Activated naive CD4-positive, alpha-beta T cell treated with anti-CD3 and anti-CD28 coated beads, Interleukin-2, amount 10 ng/mL, durations not matched to agents 7 days and 5 days (primary cell): Measurements from ENCODE around the gene CEP164.

Experiments
- CTCF ChIA-PET: fragments of 350-600 bp; sonication (Branson Sonifier 250); formaldehyde crosslinking; loops from one replicate; lab custom pipeline; 2021; ENCODE audit warnings: antibody characterized with exemption; lab: Charles Lee
- DNase-seq: peaks from one replicate; pipeline ENCODE4 v3.0.0-alpha.2; 2020
- H3K27ac Mint-ChIP-seq: one replicate; pipeline ENCODE4 v1.8.0; 2021; ENCODE audit warnings: mild to moderate bottlenecking, moderate library complexity, mixed read lengths
- H3K27me3 Mint-ChIP-seq: one replicate; pipeline ENCODE4 v1.8.0; 2021; ENCODE audit warnings: mild to moderate bottlenecking, mixed read lengths
- H3K36me3 Mint-ChIP-seq: one replicate; pipeline ENCODE4 v1.8.0; 2021; ENCODE audit warnings: mixed read lengths
- H3K4me1 Mint-ChIP-seq: one replicate; pipeline ENCODE4 v1.8.0; 2021; ENCODE audit warnings: mixed read lengths
- H3K4me3 Mint-ChIP-seq: one replicate; pipeline ENCODE4 v1.8.0; 2021; ENCODE audit warnings: mild to moderate bottlenecking, moderate library complexity, mixed read lengths
- H3K9me3 Mint-ChIP-seq: one replicate; pipeline ENCODE4 v1.8.0; 2021; ENCODE audit warnings: mixed read lengths

The CEP164 gene

GRCh38 chr11:117409511-117409910 lies 81.9 kb downstream of the CEP164 start:
- Mint-ChIP-seq H3K36me3 (peaks cover 27% of the 10 kb centered on the region), H3K27me3 (no peaks in the 10 kb centered on the region), H3K4me3 (no peak overlapping the region), H3K9me3 (peaks cover 18% of the 10 kb centered on the region), H3K4me1 (no peaks in the 10 kb centered on the region), H3K27ac (no peak overlapping the region)
- DNase-seq: no peak
- CTCF ChIA-PET: no interaction called here

GRCh38 chr11:117410238-117410637 lies 82.6 kb downstream of the CEP164 start:
- Mint-ChIP-seq H3K4me3 (no peak overlapping the region), H3K9me3 (peaks cover 15% of the 10 kb centered on the region), H3K4me1 (no peaks in the 10 kb centered on the region), H3K36me3 (peaks cover 23% of the 10 kb centered on the region), H3K27me3 (no peaks in the 10 kb centered on the region), H3K27ac (no peak overlapping the region)
- no peak for DNase-seq
- CTCF ChIA-PET: no interaction called here

- CTCF ChIA-PET: interaction anchor here (0.6 to 3.0 kb wide), 2 partner anchors 15 to 699 kb away, joined by 3 to 13 read pairs; no protein-coding TSS in a partner anchor
- peaks cover 4% of the 10 kb centered on the region for H3K27me3 Mint-ChIP-seq
- no peak overlapping the region for H3K27ac Mint-ChIP-seq
- H3K4me1 Mint-ChIP-seq: no peaks in the 10 kb centered on the region
- peaks cover 15% of the 10 kb centered on the region for H3K36me3 Mint-ChIP-seq
- peaks cover 6% of the 10 kb centered on the region for H3K9me3 Mint-ChIP-seq
- no peak overlapping the region for H3K4me3 Mint-ChIP-seq
- no peak for DNase-seq
These were observed 83.4 kb downstream of the CEP164 start for GRCh38 chr11:117410861-117411710.

- CTCF ChIA-PET: interaction anchor here (3.0 kb wide), 1 partner anchor 15 kb away, joined by 13 read pairs; no protein-coding TSS in a partner anchor
- peaks cover 8% of the 10 kb centered on the region for H3K36me3 Mint-ChIP-seq
- no peaks in the 10 kb centered on the region for H3K4me1 Mint-ChIP-seq
- H3K27ac Mint-ChIP-seq: no peak overlapping the region
- peaks cover 4% of the 10 kb centered on the region for H3K27me3 Mint-ChIP-seq
- no peaks in the 10 kb centered on the region for H3K9me3 Mint-ChIP-seq
- no peak for DNase-seq
- H3K4me3 Mint-ChIP-seq: no peak overlapping the region
These were observed 84.1 kb downstream of the CEP164 start for GRCh38 chr11:117411736-117412135.

GRCh38 chr11:117412176-117412575 lies 84.5 kb downstream of the CEP164 start:
- H3K4me3 Mint-ChIP-seq: no peak overlapping the region
- no peak for DNase-seq
- CTCF ChIA-PET: interaction anchor here (3.0 kb wide), 1 partner anchor 14 kb away, joined by 13 read pairs; no protein-coding TSS in a partner anchor
- no peaks in the 10 kb centered on the region for H3K9me3 Mint-ChIP-seq
- H3K27ac Mint-ChIP-seq: no peak overlapping the region
- peaks cover 5% of the 10 kb centered on the region for H3K27me3 Mint-ChIP-seq
- H3K4me1 Mint-ChIP-seq: no peaks in the 10 kb centered on the region
- H3K36me3 Mint-ChIP-seq: peaks cover 8% of the 10 kb centered on the region

- Mint-ChIP-seq H3K4me1 (no peaks in the 10 kb centered on the region), H3K36me3 (peaks cover 6% of the 10 kb centered on the region)
- CTCF ChIA-PET: interaction anchor here (3.0 kb wide), 1 partner anchor 14 kb away, joined by 13 read pairs; no protein-coding TSS in a partner anchor
These were observed 85.1 kb downstream of the CEP164 start for GRCh38 chr11:117412653-117413275.

GRCh38 chr11:117413616-117414015 lies 86.0 kb downstream of the CEP164 start:
- no peak for DNase-seq
- Mint-ChIP-seq H3K36me3 (peaks cover 2% of the 10 kb centered on the region), H3K9me3 (no peaks in the 10 kb centered on the region)

More at GRCh38 chr11:117412653-117413275, 85.1 kb downstream of the CEP164 start:
- Mint-ChIP-seq H3K4me3 (no peak overlapping the region), H3K9me3 (no peaks in the 10 kb centered on the region), H3K27ac (no peak overlapping the region), H3K27me3 (peaks cover 9% of the 10 kb centered on the region)
- no peak for DNase-seq

GRCh38 chr11:117414724-117415123 lies 87.1 kb downstream of the CEP164 start:
- Mint-ChIP-seq H3K4me3 (no peak overlapping the region), H3K27me3 (peaks cover 9% of the 10 kb centered on the region), H3K9me3 (no peaks in the 10 kb centered on the region), H3K36me3 (peaks cover 2% of the 10 kb centered on the region), H3K4me1 (no peaks in the 10 kb centered on the region), H3K27ac (no peak overlapping the region)
- CTCF ChIA-PET: interaction anchor here (1.0 to 1.5 kb wide), 2 partner anchors 11 to 757 kb away, joined by 3 to 4 read pairs; no protein-coding TSS in a partner anchor
- no peak for DNase-seq

More at GRCh38 chr11:117413616-117414015, 86.0 kb downstream of the CEP164 start:
- Mint-ChIP-seq H3K27me3 (peaks cover 9% of the 10 kb centered on the region), H3K27ac (no peak overlapping the region), H3K4me1 (no peaks in the 10 kb centered on the region), H3K4me3 (no peak overlapping the region)
- CTCF ChIA-PET: interaction anchor here (3.0 kb wide), 1 partner anchor 13 kb away, joined by 13 read pairs; no protein-coding TSS in a partner anchor

- CTCF ChIA-PET: interaction anchor here (1.5 to 3.1 kb wide), 2 partner anchors 11 to 756 kb away, joined by 3 to 10 read pairs; no protein-coding TSS in a partner anchor
- no peak overlapping the region for H3K27ac Mint-ChIP-seq
- H3K4me1 Mint-ChIP-seq: no peaks in the 10 kb centered on the region
- no peak for DNase-seq
- peaks cover 2% of the 10 kb centered on the region for H3K36me3 Mint-ChIP-seq
- H3K4me3 Mint-ChIP-seq: no peak overlapping the region
- H3K27me3 Mint-ChIP-seq: peaks cover 9% of the 10 kb centered on the region
- no peaks in the 10 kb centered on the region for H3K9me3 Mint-ChIP-seq
These were observed 87.8 kb downstream of the CEP164 start for GRCh38 chr11:117415358-117415896.

- DNase-seq: no peak
- CTCF ChIA-PET: interaction anchor here (3.1 kb wide), 1 partner anchor 9 kb away, joined by 10 read pairs; no protein-coding TSS in a partner anchor
- Mint-ChIP-seq H3K27ac (no peak overlapping the region), H3K4me3 (no peak overlapping the region), H3K36me3 (peaks cover 2% of the 10 kb centered on the region), H3K4me1 (no peaks in the 10 kb centered on the region), H3K9me3 (no peaks in the 10 kb centered on the region), H3K27me3 (peaks cover 9% of the 10 kb centered on the region)
These were observed 89.7 kb downstream of the CEP164 start for GRCh38 chr11:117417342-117417741.

- H3K9me3 Mint-ChIP-seq: no peaks in the 10 kb centered on the region
- DNase-seq: no peak
- peaks cover 2% of the 10 kb centered on the region for H3K36me3 Mint-ChIP-seq
- H3K27me3 Mint-ChIP-seq: peaks cover 9% of the 10 kb centered on the region
- H3K4me3 Mint-ChIP-seq: no peak overlapping the region
- CTCF ChIA-PET: interaction anchor here (1.0 to 3.1 kb wide), 2 partner anchors 9 to 274 kb away, joined by 3 to 10 read pairs; no protein-coding TSS in a partner anchor
- H3K27ac Mint-ChIP-seq: no peak overlapping the region
- H3K4me1 Mint-ChIP-seq: no peaks in the 10 kb centered on the region
These were observed 90.2 kb downstream of the CEP164 start for GRCh38 chr11:117417856-117418255.

- H3K4me1 Mint-ChIP-seq: no peaks in the 10 kb centered on the region
- no peak overlapping the region for H3K4me3 Mint-ChIP-seq
- CTCF ChIA-PET: interaction anchor here (1.0 kb wide), 1 partner anchor 273 kb away, joined by 3 read pairs; no protein-coding TSS in a partner anchor
- DNase-seq: no peak
- no peak overlapping the region for H3K27ac Mint-ChIP-seq
- H3K36me3 Mint-ChIP-seq: no peaks in the 10 kb centered on the region
- no peaks in the 10 kb centered on the region for H3K9me3 Mint-ChIP-seq
- peaks cover 13% of the 10 kb centered on the region for H3K27me3 Mint-ChIP-seq
These were observed 91.3 kb downstream of the CEP164 start for GRCh38 chr11:117418737-117419481.

- Mint-ChIP-seq H3K4me1 (no peaks in the 10 kb centered on the region), H3K9me3 (no peaks in the 10 kb centered on the region), H3K36me3 (no peaks in the 10 kb centered on the region), H3K27me3 (peaks cover 13% of the 10 kb centered on the region), H3K27ac (no peak overlapping the region), H3K4me3 (no peak overlapping the region)
- CTCF ChIA-PET: no interaction called here
- DNase-seq: no peak
These were observed 92.0 kb downstream of the CEP164 start for GRCh38 chr11:117419482-117420142.
